ENCODE measurements around the gene WWP2.
A peak's percentile ranks its signal among the peaks of the same experiment; 100 is the strongest.
"Not testable (repeated sequence)": the region's sequence is repeated elsewhere in the genome, so short reads cannot be mapped to it uniquely, and the experiment has no call there.

The WWP2 gene

GRCh38 chr16:69761983-69762813, at the start of gene WWP2:
TSS of gene WWP2 (plus strand) at chr16:69762332. CDS start at chr16:69787011, 24,679 bp downstream.
- peak; percentile 71 for DNase-seq (ENCODE audit: low spot score)

DNA sequence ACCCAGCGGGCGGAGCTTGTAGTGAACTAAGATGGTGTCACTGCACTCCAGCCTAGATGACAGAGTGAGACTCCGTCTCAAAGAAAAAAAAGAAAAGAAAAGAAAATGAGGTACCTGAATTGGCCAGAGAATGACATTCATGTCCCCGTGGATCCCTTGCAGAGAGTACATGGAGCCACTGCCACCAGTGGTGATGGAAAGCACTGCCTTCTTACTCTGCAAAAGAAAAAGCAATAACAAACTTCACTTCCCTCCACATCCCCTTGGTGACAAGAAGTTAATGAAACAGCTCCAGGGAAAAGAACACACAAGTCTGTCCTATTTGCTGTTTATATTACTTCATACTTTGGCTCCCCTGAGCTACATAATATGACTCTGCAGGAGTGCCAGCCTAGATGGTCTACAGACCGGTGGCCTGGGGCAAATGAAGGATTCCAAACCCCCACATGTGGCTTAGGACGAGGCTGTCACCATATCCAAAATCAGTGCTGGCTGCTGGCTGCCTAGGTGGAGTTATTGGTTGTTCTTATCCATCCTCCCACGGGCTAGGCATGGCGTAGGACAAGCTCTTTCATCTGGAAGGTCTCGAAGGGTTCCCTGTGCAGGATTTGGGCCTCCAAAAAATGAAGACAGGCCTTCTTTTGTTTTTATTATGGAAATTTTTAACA, 49.1 kb upstream of the WWP2 start:
- DNase-seq (ENCODE audit: low spot score): no peak

- no peak for DNase-seq (ENCODE audit: low spot score)
These were observed 45.1 kb upstream of the WWP2 start for GRCh38 chr16:69717066-69717465.

DNA sequence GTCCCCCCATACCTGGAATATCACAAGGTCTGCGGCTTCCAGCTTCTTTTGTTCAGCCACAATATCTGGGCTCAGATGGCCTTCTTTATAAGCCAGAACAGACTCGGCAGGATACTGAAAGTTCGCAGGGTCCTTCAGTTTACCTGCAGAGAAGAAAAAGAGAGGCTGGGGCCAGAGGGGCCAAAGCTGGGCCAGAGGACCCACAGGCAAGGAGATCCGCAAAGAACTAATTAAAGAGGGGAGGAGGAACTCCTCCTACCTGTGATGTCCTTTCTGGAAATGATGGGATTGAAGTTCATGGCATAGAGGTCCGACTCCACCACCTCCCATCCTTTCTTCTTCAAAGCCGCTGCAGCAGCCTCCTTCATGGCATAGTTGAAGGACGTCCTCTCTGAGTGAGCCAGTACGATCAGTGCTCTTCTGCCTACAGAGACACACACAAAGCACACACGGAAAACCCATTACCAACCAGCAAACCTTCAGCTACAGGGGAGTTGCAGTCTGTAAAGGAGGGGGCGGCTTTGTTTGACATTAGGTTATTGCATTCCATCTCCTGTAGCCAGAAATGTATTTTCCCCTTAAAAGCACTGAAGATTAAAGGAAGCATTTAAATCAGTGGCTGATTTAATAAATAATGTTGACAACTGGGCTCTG, 43.9 kb upstream of the WWP2 start:
- no peak for DNase-seq (ENCODE audit: low spot score)

GRCh38 chr16:69720822-69721430, 41.2 kb upstream of the WWP2 start:
- no peak for DNase-seq (ENCODE audit: low spot score)

DNA sequence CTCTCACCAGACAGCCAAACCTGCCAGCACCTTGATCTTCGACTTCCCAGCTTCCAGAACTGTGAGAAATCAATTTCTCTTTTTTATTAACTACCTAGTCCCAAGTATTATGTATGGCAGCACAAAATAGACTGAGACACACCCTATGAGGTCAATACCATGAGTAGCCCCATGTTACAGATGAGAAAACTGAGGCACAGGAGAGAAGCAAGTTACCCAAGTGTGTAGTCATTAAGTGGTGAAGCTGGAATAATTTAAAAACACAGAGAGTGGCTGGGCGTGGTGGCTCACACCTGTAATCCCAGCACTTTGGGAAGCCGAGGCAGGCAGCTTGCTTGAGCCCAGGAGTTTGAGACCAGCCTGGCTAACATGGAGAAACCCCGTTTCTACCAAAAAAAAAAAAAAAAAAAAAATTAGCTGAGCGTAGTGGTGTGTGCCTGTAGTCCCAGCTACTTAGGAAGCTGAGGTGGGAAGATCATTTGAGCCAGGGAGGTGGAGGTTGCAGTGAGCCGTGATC, 40.6 kb upstream of the WWP2 start:
- no peak for DNase-seq (ENCODE audit: low spot score)

GRCh38 chr16:69724414-69724873, 37.7 kb upstream of the WWP2 start:
- DNase-seq (ENCODE audit: low spot score): no peak

- no peak for DNase-seq (ENCODE audit: low spot score)
These were observed 37.1 kb upstream of the WWP2 start for GRCh38 chr16:69724981-69725479.

DNA sequence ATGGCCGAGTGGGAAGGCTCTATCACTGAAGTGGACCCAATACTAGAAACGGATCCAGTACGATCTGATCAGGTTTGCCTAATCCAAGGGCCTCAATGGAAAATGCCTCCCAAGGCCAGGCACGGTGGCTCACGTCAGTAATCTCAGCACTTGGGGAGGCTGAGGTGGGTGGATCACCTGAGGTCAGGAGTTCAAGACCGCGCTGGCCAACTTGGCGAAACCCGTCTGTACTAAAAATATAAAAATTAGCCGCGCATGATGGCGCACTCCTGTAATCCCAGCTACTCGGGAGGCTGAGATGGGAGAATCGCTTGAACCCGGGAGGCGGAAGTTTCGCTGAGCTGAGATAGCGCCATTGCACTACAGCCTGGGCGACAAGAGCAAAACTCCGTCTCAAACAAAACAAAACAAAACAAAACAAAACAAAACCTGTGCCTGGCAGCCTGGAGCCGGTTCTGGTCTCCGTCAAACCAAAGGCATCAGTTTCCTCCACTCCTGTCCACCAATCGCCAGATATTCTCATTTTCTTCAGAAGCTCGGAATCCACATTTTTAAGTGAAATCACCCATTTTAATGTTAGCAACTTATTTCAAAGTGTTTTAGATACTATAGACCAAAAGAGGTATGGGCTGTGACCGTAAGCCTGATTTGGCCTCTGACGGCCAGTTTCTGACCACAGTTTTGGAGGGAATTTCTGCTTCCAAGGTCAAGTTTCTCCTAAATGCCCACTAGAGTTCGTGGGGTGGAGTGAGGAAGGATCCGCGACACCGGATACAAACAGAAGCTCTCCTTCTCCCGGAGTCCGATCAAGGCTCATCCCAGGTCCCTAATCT, 36.4 kb upstream of the WWP2 start:
- DNase-seq (ENCODE audit: low spot score): no peak

- peak; percentile 82 for DNase-seq (ENCODE audit: low spot score)
These were observed 35.6 kb upstream of the WWP2 start, which contains the start of gene NQO1 for GRCh38 chr16:69726313-69727060. TSS of gene NQO1 (minus strand) at chr16:69726560. CDS start at chr16:69726439, 121 bp downstream.

- DNase-seq (ENCODE audit: low spot score): no peak
These were observed 34.2 kb upstream of the WWP2 start for GRCh38 chr16:69727916-69728270.

DNA sequence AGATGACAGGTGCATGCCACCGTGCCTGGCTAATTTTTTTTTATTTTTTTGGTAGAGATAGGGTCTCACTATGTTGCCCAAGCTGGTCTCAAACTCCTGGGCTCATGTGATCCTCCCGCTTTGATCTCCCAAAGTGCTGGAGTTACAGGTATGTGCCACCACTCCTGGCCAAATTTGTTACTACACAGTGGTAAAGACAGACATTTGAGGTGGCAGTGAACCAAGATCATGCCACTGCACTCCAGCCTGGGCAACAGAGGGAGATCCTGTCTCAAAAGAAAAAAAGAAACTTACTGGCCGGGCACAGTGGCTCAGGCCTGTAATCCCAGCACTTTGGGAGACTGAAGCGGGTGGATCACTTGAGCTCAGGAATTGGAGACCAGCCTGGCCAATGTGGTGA, 33.1 kb upstream of the WWP2 start:
- not testable (repeated sequence) for DNase-seq (ENCODE audit: low spot score)

DNA sequence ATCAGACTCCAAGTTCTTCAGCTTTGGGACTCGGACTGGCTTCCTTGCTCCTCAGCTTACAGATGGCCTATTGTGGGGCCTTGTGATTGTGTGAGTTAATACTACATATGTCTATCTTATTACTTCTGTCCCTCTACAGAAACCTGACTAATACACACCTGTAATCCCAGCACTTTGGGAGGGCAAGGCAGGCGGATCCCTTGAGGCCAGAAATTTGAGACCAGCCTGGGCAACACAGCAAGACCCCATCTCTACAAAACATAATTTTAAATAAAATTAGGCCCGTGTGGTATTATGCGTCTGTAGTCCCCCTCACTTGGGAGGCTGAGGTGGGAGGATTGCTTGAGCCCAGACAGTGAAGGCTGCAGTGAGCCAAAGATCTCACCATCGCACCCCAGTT, 30.9 kb upstream of the WWP2 start:
- not testable (repeated sequence) for DNase-seq (ENCODE audit: low spot score)

DNA sequence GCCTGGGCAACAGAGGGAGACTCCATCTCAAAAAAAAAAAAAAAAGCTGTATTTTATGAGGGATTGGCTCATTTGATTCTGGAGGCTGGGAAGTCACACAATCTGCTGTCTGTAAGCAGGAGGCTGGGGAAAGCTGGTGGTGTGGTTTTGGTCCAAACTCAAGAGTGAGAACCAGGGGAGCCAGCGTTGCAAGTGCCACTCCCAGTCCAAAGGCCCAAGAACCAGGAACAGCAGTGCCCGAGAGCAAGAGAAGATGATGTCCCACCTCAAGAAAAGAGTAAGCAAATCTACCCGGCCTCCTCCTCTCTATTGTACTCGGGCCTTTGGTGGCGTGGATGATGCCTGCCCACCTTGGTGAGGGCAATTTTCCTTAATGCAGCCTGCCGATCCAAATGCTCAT, 30.0 kb upstream of the WWP2 start:
- DNase-seq (ENCODE audit: low spot score): no peak

GRCh38 chr16:69741519-69741918, 20.6 kb upstream of the WWP2 start:
- peak; percentile 45 for DNase-seq (ENCODE audit: low spot score)

- no peak for DNase-seq (ENCODE audit: low spot score)
These were observed 19.9 kb upstream of the WWP2 start for GRCh38 chr16:69741951-69742904.

GRCh38 chr16:69744363-69745231, 17.5 kb upstream of the WWP2 start:
- no peak for DNase-seq (ENCODE audit: low spot score)

- DNase-seq (ENCODE audit: low spot score): no peak
These were observed 16.9 kb upstream of the WWP2 start for GRCh38 chr16:69745232-69745612.

All from putamen (tissue), 1 donor.